ENCODE measurements around the gene SF3A1.

The SF3A1 gene

DNA sequence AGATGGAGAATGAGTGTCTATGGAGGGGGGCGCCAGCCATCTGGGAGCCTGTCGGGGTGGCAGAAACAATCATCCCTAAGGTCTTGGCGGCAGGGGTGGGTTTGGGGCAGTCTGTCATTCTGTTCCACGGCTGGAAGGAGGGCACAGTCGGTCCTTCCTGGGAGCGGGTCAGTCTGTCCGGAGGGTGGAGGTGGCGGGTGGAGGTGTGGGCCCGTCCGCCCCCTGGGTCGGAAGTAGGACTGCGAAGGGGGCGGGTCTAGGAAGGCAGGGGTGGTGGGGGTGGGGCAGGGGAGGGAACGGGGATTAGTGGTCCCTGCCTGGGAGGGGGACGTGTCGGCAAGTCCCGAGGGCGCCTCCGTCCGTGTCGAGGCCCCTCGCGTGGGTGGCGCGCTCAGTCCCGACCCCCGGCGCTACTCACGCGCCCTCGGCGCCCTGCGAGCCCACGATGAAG, 30.4 kb downstream of the SF3A1 start:
- Histone ChIP-seq H3K27me3 (ENCODE audit: control insufficient read depth in 2 of 2, insufficient read depth in 2 of 2, low read length in 2 of 2) (no peaks in the 10 kb centered on the region), H3K4me1 (ENCODE audit: control insufficient read depth in 2 of 2, insufficient read depth in 2 of 2, low read length in 2 of 2) (peaks cover 27 to 43% of the 10 kb centered on the region in 2 donors), H3K9me3 (ENCODE audit: control insufficient read depth in 2 of 2, low read length in 2 of 2) (no peaks in the 10 kb centered on the region), H3K4me3 (ENCODE audit: low read length in 2 of 2) (peak overlapping the region; percentile 83 to 91), H3K27ac (ENCODE audit: low read depth in 2 of 2, low read length in 2 of 2) (peak overlapping the region; percentile 85 to 87), H3K9ac (ENCODE audit: low read depth in 1 of 2, low read length in 2 of 2) (peak overlapping the region; percentile 74 to 93), H3K36me3 (ENCODE audit: control insufficient read depth in 2 of 2, insufficient read depth in 2 of 2, low read length in 2 of 2) (peaks cover 4 to 13% of the 10 kb centered on the region in 2 donors)

DNA sequence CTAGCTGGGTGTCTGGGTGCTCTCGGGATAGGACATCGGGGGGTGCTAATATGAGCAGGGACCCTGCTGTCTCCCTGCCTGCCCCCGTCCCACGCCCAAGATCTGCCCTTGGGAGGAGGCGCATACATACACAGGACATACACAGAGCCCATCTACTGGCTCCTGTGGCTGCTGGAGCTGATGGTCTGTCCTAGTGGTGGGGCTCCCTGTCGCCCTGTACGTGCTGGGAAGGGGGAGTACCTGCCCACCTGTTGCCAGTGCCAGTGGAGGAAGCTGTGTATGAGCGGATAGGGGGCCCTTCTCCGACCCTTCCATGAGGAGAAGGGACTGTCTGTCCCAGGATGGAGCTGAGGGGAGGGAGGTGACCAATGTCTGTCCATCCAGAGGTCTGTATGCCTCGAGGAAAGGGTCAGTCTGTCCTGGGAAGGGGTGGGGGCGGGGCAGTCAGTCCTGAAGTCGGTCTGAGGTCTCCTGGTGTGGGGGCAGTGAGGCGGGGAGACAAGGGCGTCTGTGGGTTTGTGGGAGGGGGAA, 30.9 kb downstream of the SF3A1 start:
- Histone ChIP-seq H3K36me3 (ENCODE audit: control insufficient read depth in 2 of 2, insufficient read depth in 2 of 2, low read length in 2 of 2) (peaks cover 4 to 14% of the 10 kb centered on the region in 2 donors), H3K9me3 (ENCODE audit: control insufficient read depth in 2 of 2, low read length in 2 of 2) (no peaks in the 10 kb centered on the region), H3K27me3 (ENCODE audit: control insufficient read depth in 2 of 2, insufficient read depth in 2 of 2, low read length in 2 of 2) (no peaks in the 10 kb centered on the region), H3K4me3 (ENCODE audit: low read length in 2 of 2) (peak overlapping the region; percentile 83 to 91), H3K4me1 (ENCODE audit: control insufficient read depth in 2 of 2, insufficient read depth in 2 of 2, low read length in 2 of 2) (peaks cover 27 to 43% of the 10 kb centered on the region in 2 donors), H3K9ac (ENCODE audit: low read depth in 1 of 2, low read length in 2 of 2) (peak overlapping the region; percentile 74 to 93), H3K27ac (ENCODE audit: low read depth in 2 of 2, low read length in 2 of 2) (peak overlapping the region; percentile 85 to 87)

DNA sequence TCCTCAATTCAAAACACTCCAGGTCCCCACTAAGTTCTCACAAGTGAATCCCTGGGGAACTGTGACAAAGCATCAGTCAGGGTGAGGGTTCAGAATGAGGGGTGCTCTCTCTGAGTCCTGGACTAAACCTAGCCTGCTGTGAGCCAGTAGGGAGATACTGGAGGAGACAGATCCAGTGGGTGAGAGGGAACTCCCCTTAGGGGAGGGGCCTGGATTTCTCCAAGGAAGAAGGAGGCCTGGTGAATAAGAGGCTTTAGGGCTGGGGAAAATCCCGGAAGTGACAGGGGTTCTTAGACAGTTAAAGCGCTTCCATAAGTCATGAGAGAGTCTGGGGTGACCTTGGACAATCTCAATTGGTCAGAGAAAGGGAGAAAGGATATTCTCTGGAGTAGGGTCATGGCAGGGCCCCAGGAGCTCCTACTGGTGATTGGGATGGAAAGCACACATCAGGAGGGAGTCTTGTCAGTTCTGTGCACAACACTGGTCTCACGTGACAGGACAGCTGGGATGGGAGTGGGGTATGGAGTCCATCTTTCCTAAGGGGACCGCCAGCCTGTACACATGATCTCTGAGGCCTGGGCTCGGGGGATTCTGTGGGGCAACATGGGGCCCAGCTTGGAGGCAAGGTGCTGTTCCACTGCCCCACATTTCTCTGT, 31.5 kb downstream of the SF3A1 start:
- Histone ChIP-seq H3K36me3 (ENCODE audit: control insufficient read depth in 2 of 2, insufficient read depth in 2 of 2, low read length in 2 of 2) (peaks cover 6 to 15% of the 10 kb centered on the region in 2 donors), H3K9ac (ENCODE audit: low read depth in 1 of 2, low read length in 2 of 2) (peak overlapping the region; percentile 74 to 93), H3K27ac (ENCODE audit: low read depth in 2 of 2, low read length in 2 of 2) (peak overlapping the region; percentile 85 to 87), H3K4me3 (ENCODE audit: low read length in 2 of 2) (peak overlapping the region; percentile 83 to 91), H3K27me3 (ENCODE audit: control insufficient read depth in 2 of 2, insufficient read depth in 2 of 2, low read length in 2 of 2) (no peaks in the 10 kb centered on the region), H3K4me1 (ENCODE audit: control insufficient read depth in 2 of 2, insufficient read depth in 2 of 2, low read length in 2 of 2) (peaks cover 27 to 43% of the 10 kb centered on the region in 2 donors), H3K9me3 (ENCODE audit: control insufficient read depth in 2 of 2, low read length in 2 of 2) (no peaks in the 10 kb centered on the region)

DNA sequence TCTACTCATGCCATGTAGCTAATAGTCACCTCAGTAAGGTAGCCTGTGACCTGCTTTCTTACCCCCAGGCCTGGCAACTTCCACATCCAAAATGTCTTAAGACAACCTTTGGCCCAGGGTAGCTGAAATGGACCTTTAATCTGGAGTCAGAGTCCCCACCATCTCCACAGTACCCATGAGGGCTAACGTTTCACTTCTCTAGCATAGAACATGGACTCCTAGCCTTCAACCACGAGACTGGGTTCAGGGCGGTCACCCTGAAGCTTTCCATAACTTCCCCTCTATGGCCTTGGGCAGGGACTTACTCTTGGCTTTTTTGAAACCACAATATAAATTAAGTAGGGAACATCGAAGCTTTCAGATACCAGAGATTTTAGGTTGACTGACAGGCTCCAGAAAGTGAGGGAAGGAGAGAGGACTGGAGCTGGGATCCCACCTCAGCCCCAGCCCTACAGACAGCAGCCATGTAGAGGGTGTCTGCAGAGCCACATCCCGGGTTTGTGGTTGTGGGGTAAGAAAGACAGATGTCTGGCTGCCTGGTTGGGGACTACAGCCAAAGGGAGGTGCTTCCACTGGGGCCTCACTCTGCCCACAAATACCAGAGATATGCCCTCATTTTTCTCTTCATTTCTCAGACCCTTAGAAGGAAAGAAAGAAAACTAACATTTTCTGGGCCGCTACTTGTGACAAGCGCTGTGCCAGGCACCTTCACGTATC, 32.5 kb downstream of the SF3A1 start:
- H3K27ac ChIP-seq (ENCODE audit: low read depth in 2 of 2, low read length in 2 of 2), result peak overlapping the region; percentile 85 to 87
- peaks cover 30 to 43% of the 10 kb centered on the region in 2 donors for H3K4me1 ChIP-seq (ENCODE audit: control insufficient read depth in 2 of 2, insufficient read depth in 2 of 2, low read length in 2 of 2)
- H3K9me3 ChIP-seq (ENCODE audit: control insufficient read depth in 2 of 2, low read length in 2 of 2), result no peaks in the 10 kb centered on the region
- peak overlapping the region; percentile 83 to 91 for H3K4me3 ChIP-seq (ENCODE audit: low read length in 2 of 2)
- peaks cover 6 to 23% of the 10 kb centered on the region in 2 donors for H3K36me3 ChIP-seq (ENCODE audit: control insufficient read depth in 2 of 2, insufficient read depth in 2 of 2, low read length in 2 of 2)
- H3K27me3 ChIP-seq (ENCODE audit: control insufficient read depth in 2 of 2, insufficient read depth in 2 of 2, low read length in 2 of 2), result no peaks in the 10 kb centered on the region
- peak overlapping the region in 1 of 2 donors; percentile 93 for H3K9ac ChIP-seq (ENCODE audit: low read depth in 1 of 2, low read length in 2 of 2)

DNA sequence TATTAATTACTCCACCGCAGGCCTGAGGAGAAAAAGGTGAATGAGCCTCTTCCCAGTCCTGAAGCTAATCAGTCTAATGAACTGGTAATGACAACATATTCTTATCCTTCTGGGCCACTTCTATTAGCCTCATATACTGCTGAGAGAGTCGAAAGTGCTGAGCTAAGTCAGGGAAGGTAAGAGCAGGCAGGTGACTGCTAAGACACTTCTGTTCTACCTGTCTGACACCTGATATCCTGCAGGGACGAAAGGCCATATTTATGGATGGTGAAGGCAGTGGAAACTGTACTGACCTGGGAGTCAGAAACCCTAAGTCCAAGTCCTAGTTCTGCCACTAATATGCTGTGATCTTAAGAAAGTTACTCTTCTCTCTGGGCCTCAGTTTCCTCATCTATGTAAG, 33.4 kb downstream of the SF3A1 start:
- no peaks in the 10 kb centered on the region for H3K27me3 ChIP-seq (ENCODE audit: control insufficient read depth in 2 of 2, insufficient read depth in 2 of 2, low read length in 2 of 2)
- no peak overlapping the region for H3K4me3 ChIP-seq (ENCODE audit: low read length in 2 of 2)
- H3K9me3 ChIP-seq (ENCODE audit: control insufficient read depth in 2 of 2, low read length in 2 of 2), result no peaks in the 10 kb centered on the region
- H3K27ac ChIP-seq (ENCODE audit: low read depth in 2 of 2, low read length in 2 of 2), result no peak overlapping the region
- H3K36me3 ChIP-seq (ENCODE audit: control insufficient read depth in 2 of 2, insufficient read depth in 2 of 2, low read length in 2 of 2), result peaks cover 6 to 25% of the 10 kb centered on the region in 2 donors
- peaks cover 36 to 39% of the 10 kb centered on the region in 2 donors for H3K4me1 ChIP-seq (ENCODE audit: control insufficient read depth in 2 of 2, insufficient read depth in 2 of 2, low read length in 2 of 2)
- H3K9ac ChIP-seq (ENCODE audit: low read depth in 1 of 2, low read length in 2 of 2), result no peak overlapping the region

DNA sequence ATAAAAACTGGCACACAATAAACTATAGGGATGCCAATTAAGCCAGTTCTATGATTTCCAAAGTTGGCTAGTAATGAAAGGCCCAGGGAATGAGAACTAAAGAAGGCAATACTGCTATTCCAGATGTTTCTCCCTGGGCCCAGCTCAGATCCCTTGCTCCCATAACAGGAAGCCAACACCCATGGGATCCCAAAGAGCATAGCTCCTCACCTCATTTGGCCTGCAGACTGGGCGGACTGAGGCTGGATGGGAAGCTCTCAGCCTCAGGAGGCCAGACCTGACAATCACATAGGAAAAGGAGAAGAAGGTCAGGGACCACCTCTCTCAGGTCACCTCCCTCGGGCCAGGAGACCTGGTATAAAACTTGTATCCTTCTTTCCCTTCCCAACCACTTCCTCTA, 35.2 kb downstream of the SF3A1 start:
- H3K27ac ChIP-seq (ENCODE audit: low read depth in 2 of 2, low read length in 2 of 2), result no peak overlapping the region
- H3K4me3 ChIP-seq (ENCODE audit: low read length in 2 of 2), result no peak overlapping the region
- no peaks in the 10 kb centered on the region for H3K27me3 ChIP-seq (ENCODE audit: control insufficient read depth in 2 of 2, insufficient read depth in 2 of 2, low read length in 2 of 2)
- H3K9me3 ChIP-seq (ENCODE audit: control insufficient read depth in 2 of 2, low read length in 2 of 2), result no peaks in the 10 kb centered on the region
- no peak overlapping the region for H3K9ac ChIP-seq (ENCODE audit: low read depth in 1 of 2, low read length in 2 of 2)
- peaks cover 26 to 29% of the 10 kb centered on the region in 2 donors for H3K4me1 ChIP-seq (ENCODE audit: control insufficient read depth in 2 of 2, insufficient read depth in 2 of 2, low read length in 2 of 2)
- H3K36me3 ChIP-seq (ENCODE audit: control insufficient read depth in 2 of 2, insufficient read depth in 2 of 2, low read length in 2 of 2), result peaks cover 6 to 25% of the 10 kb centered on the region in 2 donors

DNA sequence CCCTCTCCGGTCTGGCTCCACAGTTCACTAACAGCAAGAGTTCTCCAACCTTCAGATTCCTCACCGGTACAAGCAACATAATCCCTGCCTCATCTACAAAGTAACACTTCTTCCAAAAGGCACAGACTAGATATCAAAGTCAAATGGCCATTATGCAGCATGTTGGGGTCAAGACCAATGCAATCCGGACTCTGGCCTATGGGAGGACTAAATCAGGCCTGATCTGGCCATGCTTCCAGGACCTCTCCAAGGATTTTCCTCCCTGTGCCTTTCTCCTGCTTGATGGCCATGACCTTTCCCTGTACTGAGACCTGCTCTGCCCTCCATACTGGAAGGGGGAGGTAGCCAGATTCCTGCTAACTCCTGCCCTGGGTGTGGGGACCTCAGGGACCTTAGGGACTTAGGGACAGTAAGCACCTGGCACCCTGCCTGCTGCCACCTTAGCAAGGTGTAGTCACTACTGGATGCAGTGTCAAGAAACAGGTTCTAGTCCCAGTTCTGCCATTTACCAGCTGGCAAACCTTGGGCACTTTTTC, 36.6 kb downstream of the SF3A1 start:
- no peak overlapping the region for H3K9ac ChIP-seq (ENCODE audit: low read depth in 1 of 2, low read length in 2 of 2)
- H3K9me3 ChIP-seq (ENCODE audit: control insufficient read depth in 2 of 2, low read length in 2 of 2), result no peaks in the 10 kb centered on the region
- peaks cover 6 to 25% of the 10 kb centered on the region in 2 donors for H3K36me3 ChIP-seq (ENCODE audit: control insufficient read depth in 2 of 2, insufficient read depth in 2 of 2, low read length in 2 of 2)
- H3K27me3 ChIP-seq (ENCODE audit: control insufficient read depth in 2 of 2, insufficient read depth in 2 of 2, low read length in 2 of 2), result no peaks in the 10 kb centered on the region
- peaks cover 15 to 20% of the 10 kb centered on the region in 2 donors for H3K4me1 ChIP-seq (ENCODE audit: control insufficient read depth in 2 of 2, insufficient read depth in 2 of 2, low read length in 2 of 2)
- H3K4me3 ChIP-seq (ENCODE audit: low read length in 2 of 2), result no peak overlapping the region
- H3K27ac ChIP-seq (ENCODE audit: low read depth in 2 of 2, low read length in 2 of 2), result no peak overlapping the region

DNA sequence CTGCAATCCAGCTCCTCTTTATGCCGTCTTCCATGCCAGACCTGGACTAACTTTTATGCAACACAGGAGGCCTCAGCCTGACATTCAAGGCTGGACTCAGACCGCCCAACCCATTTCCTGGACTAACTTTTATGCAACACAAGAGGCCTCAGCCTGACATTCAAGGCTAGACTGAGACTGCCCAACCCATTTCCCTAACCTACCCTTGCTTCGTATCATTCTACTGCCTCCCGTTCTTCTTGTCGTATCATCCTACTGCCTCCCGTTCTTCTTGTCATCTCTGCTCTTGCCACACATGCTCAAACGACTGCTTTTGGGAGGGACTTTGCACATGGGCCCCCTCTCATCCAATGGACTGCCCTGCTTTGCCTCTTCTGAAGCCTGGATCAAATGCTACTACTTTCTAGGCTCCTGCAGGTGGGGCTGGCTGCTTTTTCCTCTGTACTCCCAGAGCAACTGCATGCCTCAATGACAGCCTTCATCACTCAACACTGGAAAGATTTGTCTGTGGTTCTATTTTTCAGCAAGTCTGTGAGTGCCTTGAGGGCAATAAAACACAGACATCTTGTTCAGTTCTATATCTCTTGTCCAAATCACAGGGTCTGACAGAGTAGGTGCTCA, 37.8 kb downstream of the SF3A1 start:
- H3K9me3 ChIP-seq (ENCODE audit: control insufficient read depth in 2 of 2, low read length in 2 of 2), result no peaks in the 10 kb centered on the region
- H3K36me3 ChIP-seq (ENCODE audit: control insufficient read depth in 2 of 2, insufficient read depth in 2 of 2, low read length in 2 of 2), result peaks cover 6 to 28% of the 10 kb centered on the region in 2 donors
- H3K9ac ChIP-seq (ENCODE audit: low read depth in 1 of 2, low read length in 2 of 2), result no peak overlapping the region
- H3K27me3 ChIP-seq (ENCODE audit: control insufficient read depth in 2 of 2, insufficient read depth in 2 of 2, low read length in 2 of 2), result no peaks in the 10 kb centered on the region
- H3K4me3 ChIP-seq (ENCODE audit: low read length in 2 of 2), result no peak overlapping the region
- no peak overlapping the region for H3K27ac ChIP-seq (ENCODE audit: low read depth in 2 of 2, low read length in 2 of 2)
- peaks cover 8 to 15% of the 10 kb centered on the region in 2 donors for H3K4me1 ChIP-seq (ENCODE audit: control insufficient read depth in 2 of 2, insufficient read depth in 2 of 2, low read length in 2 of 2)

DNA sequence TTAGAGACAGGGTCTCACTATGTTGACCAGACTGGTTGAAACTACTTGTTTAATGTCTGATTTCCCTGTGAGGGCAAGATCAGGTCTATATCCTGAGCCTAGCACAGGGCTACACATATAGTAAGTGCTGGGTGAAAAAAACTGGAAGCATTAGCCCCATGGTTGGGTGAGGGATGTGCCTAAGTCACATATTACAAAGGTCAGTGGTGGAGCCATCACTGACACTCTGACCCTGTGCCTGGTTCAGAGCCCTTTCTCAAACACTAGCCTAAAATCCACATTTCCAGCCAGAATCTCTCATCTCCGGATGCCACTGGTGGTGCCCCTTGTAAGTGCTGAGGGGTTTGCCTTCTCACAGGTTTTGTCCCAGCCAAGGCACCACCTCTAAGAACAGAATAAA, 38.9 kb downstream of the SF3A1 start:
- H3K4me1 ChIP-seq (ENCODE audit: control insufficient read depth in 2 of 2, insufficient read depth in 2 of 2, low read length in 2 of 2), result peaks cover 14 to 22% of the 10 kb centered on the region in 2 donors
- H3K27ac ChIP-seq (ENCODE audit: low read depth in 2 of 2, low read length in 2 of 2), result no peak overlapping the region
- peaks cover 6 to 25% of the 10 kb centered on the region in 2 donors for H3K36me3 ChIP-seq (ENCODE audit: control insufficient read depth in 2 of 2, insufficient read depth in 2 of 2, low read length in 2 of 2)
- no peak overlapping the region for H3K9ac ChIP-seq (ENCODE audit: low read depth in 1 of 2, low read length in 2 of 2)
- no peaks in the 10 kb centered on the region for H3K27me3 ChIP-seq (ENCODE audit: control insufficient read depth in 2 of 2, insufficient read depth in 2 of 2, low read length in 2 of 2)
- H3K4me3 ChIP-seq (ENCODE audit: low read length in 2 of 2), result no peak overlapping the region
- no peaks in the 10 kb centered on the region for H3K9me3 ChIP-seq (ENCODE audit: control insufficient read depth in 2 of 2, low read length in 2 of 2)

Data from mucosa of rectum (tissue), 2 donors.